Dendritic cell treated with granulocyte-macrophage colony-stimulating factor and Interleukin-4, amounts not matched to agents 40 ng/mL and 50 ng/mL, for 4 days (primary cell): ENCODE measurements around the gene COX19.
"Not testable (repeated sequence)": the region's sequence is repeated elsewhere in the genome, so short reads cannot be mapped to it uniquely, and the experiment has no call there.

Experiments used
- H3K27ac Mint-ChIP-seq: one replicate; pipeline ENCODE4 v1.8.0; 2022; ENCODE audit warnings: mild to moderate bottlenecking, mixed read lengths
- H3K27me3 Mint-ChIP-seq: one replicate; pipeline ENCODE4 v1.8.0; 2022; ENCODE audit warnings: mild to moderate bottlenecking, mixed read lengths
- H3K36me3 Mint-ChIP-seq: one replicate; pipeline ENCODE4 v1.8.0; 2022; ENCODE audit warnings: low read depth, mixed read lengths
- H3K4me1 Mint-ChIP-seq: one replicate; pipeline ENCODE4 v1.8.0; 2022; ENCODE audit warnings: low read depth, mixed read lengths
- H3K4me3 Mint-ChIP-seq: one replicate; pipeline ENCODE4 v1.8.0; 2022; ENCODE audit warnings: mild to moderate bottlenecking, moderate library complexity, mixed read lengths
- H3K9me3 Mint-ChIP-seq: one replicate; pipeline ENCODE4 v1.8.0; 2022; ENCODE audit warnings: mixed read lengths
- intact Hi-C: fragments of 100-400 bp; cut with micrococcal nuclease; formaldehyde crosslinking; loops from one replicate; pipeline ENCODE4 v1.15.0; 2022

Gene COX19

GRCh38 chr7:946256-946996 is 28.9 kb downstream of the COX19 start:
- Mint-ChIP-seq H3K4me1 (peaks cover 61% of the 10 kb centered on the region), H3K4me3 (no peak overlapping the region), H3K27ac (no peak overlapping the region), H3K36me3 (peaks cover 75% of the 10 kb centered on the region), H3K9me3 (peaks cover 11% of the 10 kb centered on the region), H3K27me3 (no peaks in the 10 kb centered on the region)
- intact Hi-C loops = no loop called here

- intact Hi-C loops = no loop called here
- H3K9me3 Mint-ChIP-seq = peaks cover 12% of the 10 kb centered on the region
- H3K27me3 Mint-ChIP-seq = no peaks in the 10 kb centered on the region
- H3K36me3 Mint-ChIP-seq = peaks cover 68% of the 10 kb centered on the region
- H3K27ac Mint-ChIP-seq = no peak overlapping the region
- no peak overlapping the region for H3K4me3 Mint-ChIP-seq
- H3K4me1 Mint-ChIP-seq = peaks cover 60% of the 10 kb centered on the region
Observed at GRCh38 chr7:945556-946255, 29.6 kb downstream of the COX19 start.

GRCh38 chr7:945147-945555 is 30.2 kb downstream of the COX19 start:
- Mint-ChIP-seq H3K4me3 (no peak overlapping the region), H3K36me3 (peaks cover 64% of the 10 kb centered on the region), H3K9me3 (peaks cover 12% of the 10 kb centered on the region), H3K4me1 (peaks cover 60% of the 10 kb centered on the region), H3K27ac (no peak overlapping the region), H3K27me3 (no peaks in the 10 kb centered on the region)
- intact Hi-C loops = no loop called here

GRCh38 chr7:944744-945143 is 30.6 kb downstream of the COX19 start:
- no peak overlapping the region for H3K4me3 Mint-ChIP-seq
- H3K27me3 Mint-ChIP-seq = no peaks in the 10 kb centered on the region
- intact Hi-C loops = no loop called here
- peaks cover 60% of the 10 kb centered on the region for H3K4me1 Mint-ChIP-seq
- peaks cover 60% of the 10 kb centered on the region for H3K36me3 Mint-ChIP-seq
- no peak overlapping the region for H3K27ac Mint-ChIP-seq
- H3K9me3 Mint-ChIP-seq = peaks cover 12% of the 10 kb centered on the region

- peaks cover 52% of the 10 kb centered on the region for H3K4me1 Mint-ChIP-seq
- peaks cover 53% of the 10 kb centered on the region for H3K36me3 Mint-ChIP-seq
- H3K27me3 Mint-ChIP-seq, intact Hi-C loops, H3K27ac Mint-ChIP-seq, H3K4me3 Mint-ChIP-seq: not testable (repeated sequence)
- peaks cover 12% of the 10 kb centered on the region for H3K9me3 Mint-ChIP-seq
Observed at GRCh38 chr7:943793-944192, 31.6 kb downstream of the COX19 start.

GRCh38 chr7:940599-941408 is 34.5 kb downstream of the COX19 start:
- H3K9me3 Mint-ChIP-seq = peaks cover 12% of the 10 kb centered on the region
- intact Hi-C loops = no loop called here

GRCh38 chr7:939843-940242 is 35.5 kb downstream of the COX19 start:
- Mint-ChIP-seq H3K4me3 (no peak overlapping the region), H3K36me3 (peaks cover 44% of the 10 kb centered on the region), H3K4me1 (peaks cover 50% of the 10 kb centered on the region), H3K27me3 (no peaks in the 10 kb centered on the region), H3K9me3 (peaks cover 12% of the 10 kb centered on the region), H3K27ac (no peak overlapping the region)
- intact Hi-C loops = no loop called here

More at GRCh38 chr7:940599-941408, 34.5 kb downstream of the COX19 start:
- peaks cover 44% of the 10 kb centered on the region for H3K36me3 Mint-ChIP-seq
- peaks cover 54% of the 10 kb centered on the region for H3K4me1 Mint-ChIP-seq
- no peak overlapping the region for H3K4me3 Mint-ChIP-seq
- H3K27me3 Mint-ChIP-seq = no peaks in the 10 kb centered on the region
- H3K27ac Mint-ChIP-seq = no peak overlapping the region

- H3K9me3 Mint-ChIP-seq = peaks cover 12% of the 10 kb centered on the region
- peaks cover 50% of the 10 kb centered on the region for H3K36me3 Mint-ChIP-seq
- no peaks in the 10 kb centered on the region for H3K27me3 Mint-ChIP-seq
- peaks cover 53% of the 10 kb centered on the region for H3K4me1 Mint-ChIP-seq
- intact Hi-C loops = no loop called here
- no peak overlapping the region for H3K27ac Mint-ChIP-seq
- no peak overlapping the region for H3K4me3 Mint-ChIP-seq
Observed at GRCh38 chr7:938546-939185, 36.7 kb downstream of the COX19 start.

GRCh38 chr7:937856-938484 is 37.4 kb downstream of the COX19 start:
- intact Hi-C loops = no loop called here
- Mint-ChIP-seq H3K9me3 (peaks cover 12% of the 10 kb centered on the region), H3K27ac (peak overlapping the region; percentile 25), H3K4me1 (peaks cover 54% of the 10 kb centered on the region), H3K27me3 (no peaks in the 10 kb centered on the region), H3K4me3 (no peak overlapping the region), H3K36me3 (peaks cover 54% of the 10 kb centered on the region)

GRCh38 chr7:936386-937054 is 38.8 kb downstream of the COX19 start:
- Mint-ChIP-seq H3K4me1 (peaks cover 61% of the 10 kb centered on the region), H3K4me3 (no peak overlapping the region), H3K27ac (no peak overlapping the region), H3K9me3 (peaks cover 2% of the 10 kb centered on the region), H3K36me3 (peaks cover 60% of the 10 kb centered on the region), H3K27me3 (peaks cover 5% of the 10 kb centered on the region)
- intact Hi-C loops = no loop called here

- Mint-ChIP-seq H3K27me3 (peaks cover 9% of the 10 kb centered on the region), H3K9me3 (no peaks in the 10 kb centered on the region), H3K4me3 (no peak overlapping the region), H3K4me1 (peaks cover 63% of the 10 kb centered on the region), H3K36me3 (peaks cover 66% of the 10 kb centered on the region), H3K27ac (no peak overlapping the region)
- intact Hi-C loops = no loop called here
Observed at GRCh38 chr7:935874-936385, 39.4 kb downstream of the COX19 start.

- Mint-ChIP-seq H3K27ac (no peak overlapping the region), H3K4me1 (peaks cover 63% of the 10 kb centered on the region), H3K36me3 (peaks cover 71% of the 10 kb centered on the region), H3K27me3 (peaks cover 9% of the 10 kb centered on the region), H3K4me3 (no peak overlapping the region), H3K9me3 (no peaks in the 10 kb centered on the region)
- intact Hi-C loops = no loop called here
Observed at GRCh38 chr7:935164-935873, 40.0 kb downstream of the COX19 start.
